ENCODE results near the gene MTTP.

The MTTP gene

DNA sequence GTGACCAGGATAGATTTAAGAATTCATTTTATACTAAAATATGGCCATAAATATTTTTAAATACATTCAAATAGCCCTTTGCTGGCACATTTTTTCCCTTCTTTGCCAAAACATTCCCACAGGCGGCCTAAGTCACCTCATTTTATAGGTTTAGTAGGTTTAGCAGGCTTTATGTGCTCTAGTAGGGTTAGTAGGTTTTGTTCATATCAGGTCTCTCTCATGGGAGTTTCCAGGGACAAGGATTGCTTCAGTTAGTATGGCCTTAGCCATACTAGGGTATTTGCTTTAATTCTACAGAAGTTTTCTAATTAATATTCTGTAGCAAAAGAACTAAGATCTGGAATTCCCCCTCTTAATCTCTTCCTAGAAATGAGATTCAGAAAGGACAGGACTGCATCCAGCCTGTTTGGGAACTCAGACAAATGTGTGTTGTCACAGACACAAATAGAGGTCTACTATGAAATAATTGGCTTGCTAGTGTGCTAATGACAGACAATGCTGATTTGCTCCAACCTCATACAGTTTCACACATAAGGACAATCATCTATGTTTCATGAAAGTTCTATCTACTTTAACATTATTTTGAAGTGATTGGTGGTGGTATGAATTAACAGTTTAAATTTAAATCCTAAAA, 772 bp upstream of the MTTP start:
- TF ChIP-seq, protein P1, sequence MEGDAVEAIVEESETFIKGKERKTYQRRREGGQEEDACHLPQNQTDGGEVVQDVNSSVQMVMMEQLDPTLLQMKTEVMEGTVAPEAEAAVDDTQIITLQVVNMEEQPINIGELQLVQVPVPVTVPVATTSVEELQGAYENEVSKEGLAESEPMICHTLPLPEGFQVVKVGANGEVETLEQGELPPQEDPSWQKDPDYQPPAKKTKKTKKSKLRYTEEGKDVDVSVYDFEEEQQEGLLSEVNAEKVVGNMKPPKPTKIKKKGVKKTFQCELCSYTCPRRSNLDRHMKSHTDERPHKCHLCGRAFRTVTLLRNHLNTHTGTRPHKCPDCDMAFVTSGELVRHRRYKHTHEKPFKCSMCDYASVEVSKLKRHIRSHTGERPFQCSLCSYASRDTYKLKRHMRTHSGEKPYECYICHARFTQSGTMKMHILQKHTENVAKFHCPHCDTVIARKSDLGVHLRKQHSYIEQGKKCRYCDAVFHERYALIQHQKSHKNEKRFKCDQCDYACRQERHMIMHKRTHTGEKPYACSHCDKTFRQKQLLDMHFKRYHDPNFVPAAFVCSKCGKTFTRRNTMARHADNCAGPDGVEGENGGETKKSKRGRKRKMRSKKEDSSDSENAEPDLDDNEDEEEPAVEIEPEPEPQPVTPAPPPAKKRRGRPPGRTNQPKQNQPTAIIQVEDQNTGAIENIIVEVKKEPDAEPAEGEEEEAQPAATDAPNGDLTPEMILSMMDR (conservative IDR thresholded peaks at IDR 0.05), result no peak
- TF ChIP-seq ZFX (IDR thresholded peaks at IDR 0.05), result no peak
- no peak overlapping the region for H3K27ac ChIP-seq

DNA sequence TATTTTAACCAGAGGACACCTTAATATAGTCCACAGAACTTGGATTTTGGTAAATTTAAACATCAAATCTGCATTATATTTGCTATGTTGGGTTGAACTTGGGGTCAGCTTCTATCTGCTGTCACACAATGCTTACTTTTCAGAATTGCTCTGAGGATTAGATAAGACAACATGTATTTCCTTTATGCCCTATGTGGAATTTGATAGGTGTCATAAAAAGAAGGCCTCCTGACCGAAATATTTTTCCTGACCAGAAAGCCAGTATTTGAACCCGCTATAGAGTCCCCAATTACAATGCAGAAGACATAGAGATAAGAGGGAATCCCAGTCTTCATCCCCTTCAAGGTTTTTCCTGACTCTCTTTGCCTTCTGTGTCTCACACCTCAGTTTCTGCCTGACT, 4.1 kb downstream of the MTTP start:
- H3K27ac ChIP-seq, result no peak overlapping the region
- TF ChIP-seq, protein P1 (conservative IDR thresholded peaks at IDR 0.05), result no peak
- no peak for TF ChIP-seq ZFX (IDR thresholded peaks at IDR 0.05)

DNA sequence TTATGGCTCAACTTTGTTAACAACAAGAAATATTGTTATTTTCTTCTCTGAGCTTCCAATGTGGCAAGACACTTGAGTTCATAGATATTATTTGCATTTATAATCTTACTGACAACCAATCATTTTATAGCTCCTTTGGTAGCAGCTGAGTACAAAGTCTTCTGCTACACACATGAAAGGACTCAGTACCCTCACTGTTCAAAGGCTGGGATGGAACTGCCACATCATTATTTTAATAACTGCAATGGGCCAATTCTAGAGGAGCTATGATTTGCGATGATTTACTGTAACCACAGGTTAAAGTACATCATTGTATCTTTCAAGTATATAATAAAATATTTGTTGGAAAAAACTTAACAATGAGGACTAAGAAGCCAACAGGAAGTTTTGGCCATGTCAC, 10.9 kb downstream of the MTTP start:
- TF ChIP-seq, protein P1 (conservative IDR thresholded peaks at IDR 0.05), result no peak
- TF ChIP-seq ZFX (IDR thresholded peaks at IDR 0.05), result no peak
- H3K27ac ChIP-seq, result no peak overlapping the region

DNA sequence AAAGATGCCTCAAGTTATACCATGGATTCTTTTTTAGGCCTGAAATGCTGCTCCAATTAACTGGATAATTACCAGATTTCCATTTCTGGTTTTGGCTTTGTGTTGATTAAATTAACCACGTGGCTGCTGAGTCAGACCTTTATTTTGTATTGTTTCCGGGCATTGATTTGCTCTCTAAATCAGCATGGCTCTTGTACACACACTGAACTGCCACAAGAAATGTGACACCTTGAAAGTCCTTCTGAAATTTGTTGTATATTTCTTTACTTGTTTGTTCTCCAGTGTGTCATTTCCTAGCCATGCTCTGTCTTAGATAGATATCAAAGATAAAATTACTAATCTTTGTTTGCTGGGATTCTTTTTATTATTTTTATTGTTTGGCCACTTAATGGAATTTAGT, 11.7 kb downstream of the MTTP start:
- no peak overlapping the region for H3K27ac ChIP-seq
- no peak for TF ChIP-seq ZFX (IDR thresholded peaks at IDR 0.05)
- TF ChIP-seq, protein P1 (conservative IDR thresholded peaks at IDR 0.05), result no peak

DNA sequence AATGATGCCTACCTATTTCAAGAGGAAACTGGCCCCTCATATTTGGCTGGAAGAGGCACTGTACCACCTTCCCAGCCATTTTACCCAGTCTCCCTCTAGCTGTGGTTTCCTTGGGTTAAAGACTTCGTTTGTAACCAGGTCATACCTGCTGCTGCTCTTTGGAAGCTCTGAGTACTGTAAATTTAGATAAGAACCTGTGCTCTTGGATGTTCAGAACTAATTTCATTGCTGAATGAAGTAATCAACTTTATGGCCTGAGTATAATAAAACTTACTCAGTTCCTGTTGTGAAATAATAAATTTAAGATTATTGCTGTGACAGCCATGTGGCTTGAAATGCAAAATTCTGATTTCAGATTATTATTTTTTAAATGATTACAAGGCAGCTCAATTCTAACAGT, 12.2 kb downstream of the MTTP start:
- no peak for TF ChIP-seq ZFX (IDR thresholded peaks at IDR 0.05)
- TF ChIP-seq, protein P1 (conservative IDR thresholded peaks at IDR 0.05), result no peak
- H3K27ac ChIP-seq, result no peak overlapping the region

DNA sequence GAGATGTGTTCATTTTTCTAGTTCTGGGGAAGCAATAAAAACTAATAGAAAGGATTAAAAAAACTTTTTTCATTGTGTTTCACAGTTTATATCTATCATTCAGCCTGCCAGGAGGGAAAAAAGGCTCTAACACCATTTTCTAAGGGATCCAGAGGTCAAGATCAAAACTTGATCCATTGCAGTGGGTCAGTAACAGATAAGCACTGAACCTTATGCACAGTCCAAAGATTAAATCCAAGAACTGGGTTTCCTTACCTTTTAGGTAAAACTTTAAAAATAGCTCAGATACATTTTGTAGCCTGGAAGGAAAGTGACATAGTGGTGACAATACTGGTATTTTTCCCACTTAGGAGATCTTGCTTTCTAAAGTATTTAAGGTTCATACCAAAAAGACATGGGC, 12.7 kb downstream of the MTTP start:
- no peak overlapping the region for H3K27ac ChIP-seq
- TF ChIP-seq, protein P1 (conservative IDR thresholded peaks at IDR 0.05), result no peak
- TF ChIP-seq ZFX (IDR thresholded peaks at IDR 0.05), result no peak

DNA sequence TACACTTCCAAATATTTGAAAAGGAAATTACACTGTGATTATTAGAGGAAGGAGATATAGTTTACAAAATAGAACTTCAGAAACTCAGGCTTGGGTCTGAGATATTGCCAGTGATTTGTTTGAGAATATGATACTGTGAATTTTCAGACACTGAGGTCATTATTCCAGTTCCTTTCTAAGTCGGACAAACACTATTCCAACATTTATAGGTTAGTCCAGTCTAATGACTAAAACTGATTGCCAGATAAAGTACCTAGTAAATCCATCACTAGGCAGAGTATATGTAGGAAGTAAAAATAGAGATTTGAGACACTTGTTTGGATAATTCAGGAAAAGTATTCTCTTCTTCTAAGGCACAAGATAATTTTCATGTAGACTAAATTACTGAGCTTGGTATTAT, 13.2 kb downstream of the MTTP start:
- TF ChIP-seq, protein P1 (conservative IDR thresholded peaks at IDR 0.05), result no peak
- no peak for TF ChIP-seq ZFX (IDR thresholded peaks at IDR 0.05)

More for the DNA sequence above, 13.2 kb downstream of the MTTP start:
- no peak overlapping the region for H3K27ac ChIP-seq
